ENCODE measurements around the gene PYGB. TPM values are rescaled to one million over a fixed set of nuclear protein-coding genes. Genes with fewer than 3 reads are reported as not detected.

The PYGB gene
- total RNA-seq, 2 donors from 2014 or later, result 211 to 295 TPM

DNA sequence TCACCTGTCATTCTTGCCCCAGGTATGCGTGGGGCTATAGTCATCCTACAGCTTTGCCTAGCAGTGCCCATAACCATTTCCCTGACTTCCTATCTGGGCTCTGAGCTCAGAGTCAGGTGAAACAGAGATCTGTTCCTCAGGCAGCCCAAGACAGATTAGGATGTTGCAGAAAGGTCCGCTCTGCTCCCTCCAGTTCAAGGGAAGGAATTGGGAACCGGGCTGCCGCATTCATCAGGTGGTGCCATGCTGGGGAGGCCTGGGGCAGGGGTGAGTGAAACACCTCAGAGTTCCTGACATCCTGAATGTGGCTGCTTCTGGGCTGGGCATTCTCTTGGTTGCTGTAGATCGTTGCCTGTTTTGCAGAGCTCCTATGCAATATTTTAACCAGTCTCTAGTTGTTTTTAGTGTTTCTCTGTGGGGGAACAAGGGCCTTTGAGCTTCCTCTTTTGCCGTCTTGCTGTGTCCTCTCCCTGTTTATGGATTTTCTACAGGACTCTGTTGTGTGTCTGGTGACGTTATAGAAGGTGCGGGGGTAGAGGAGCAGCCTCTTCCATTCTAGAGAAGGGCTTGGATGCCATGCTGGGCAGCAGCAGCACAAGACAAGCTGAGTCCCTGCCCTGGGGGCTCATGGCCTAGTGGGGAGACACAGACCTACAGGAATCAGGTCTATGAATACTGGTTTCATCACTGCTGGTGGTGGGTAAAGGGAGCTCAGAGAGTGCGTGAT lies 43.2 kb upstream of the PYGB start:
- no peaks in the 10 kb centered on the region for H3K4me1 ChIP-seq
- no peaks in the 10 kb centered on the region for H3K27me3 ChIP-seq
- H3K9me3 ChIP-seq, result no peaks in the 10 kb centered on the region
- H3K36me3 ChIP-seq, result no peaks in the 10 kb centered on the region
- no peak overlapping the region for H3K4me3 ChIP-seq
- TF ChIP-seq, protein P1, sequence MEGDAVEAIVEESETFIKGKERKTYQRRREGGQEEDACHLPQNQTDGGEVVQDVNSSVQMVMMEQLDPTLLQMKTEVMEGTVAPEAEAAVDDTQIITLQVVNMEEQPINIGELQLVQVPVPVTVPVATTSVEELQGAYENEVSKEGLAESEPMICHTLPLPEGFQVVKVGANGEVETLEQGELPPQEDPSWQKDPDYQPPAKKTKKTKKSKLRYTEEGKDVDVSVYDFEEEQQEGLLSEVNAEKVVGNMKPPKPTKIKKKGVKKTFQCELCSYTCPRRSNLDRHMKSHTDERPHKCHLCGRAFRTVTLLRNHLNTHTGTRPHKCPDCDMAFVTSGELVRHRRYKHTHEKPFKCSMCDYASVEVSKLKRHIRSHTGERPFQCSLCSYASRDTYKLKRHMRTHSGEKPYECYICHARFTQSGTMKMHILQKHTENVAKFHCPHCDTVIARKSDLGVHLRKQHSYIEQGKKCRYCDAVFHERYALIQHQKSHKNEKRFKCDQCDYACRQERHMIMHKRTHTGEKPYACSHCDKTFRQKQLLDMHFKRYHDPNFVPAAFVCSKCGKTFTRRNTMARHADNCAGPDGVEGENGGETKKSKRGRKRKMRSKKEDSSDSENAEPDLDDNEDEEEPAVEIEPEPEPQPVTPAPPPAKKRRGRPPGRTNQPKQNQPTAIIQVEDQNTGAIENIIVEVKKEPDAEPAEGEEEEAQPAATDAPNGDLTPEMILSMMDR (IDR thresholded peaks at IDR 0.05), result no peak
- DNase-seq, result no peak
- H3K9ac ChIP-seq (ENCODE audit: low read depth in 2 of 2, low read length in 2 of 2), result no peak overlapping the region
- intact Hi-C loops (cut with DNase I), result no loop called here
- H3K27ac ChIP-seq, result peak overlapping the region; percentile 10

GRCh38 chr20:25205277-25206062 lies 42.4 kb upstream of the PYGB start:
- Histone ChIP-seq H3K4me1 (no peaks in the 10 kb centered on the region), H3K27ac (no peak overlapping the region), H3K4me3 (no peak overlapping the region), H3K36me3 (no peaks in the 10 kb centered on the region), H3K9ac (ENCODE audit: low read depth in 2 of 2, low read length in 2 of 2) (no peak overlapping the region), H3K9me3 (no peaks in the 10 kb centered on the region), H3K27me3 (no peaks in the 10 kb centered on the region)
- TF ChIP-seq, protein P1 (IDR thresholded peaks at IDR 0.05), result no peak
- no peak for DNase-seq
- intact Hi-C loops (cut with DNase I), result no loop called here

- intact Hi-C loops (cut with DNase I), result no loop called here
- H3K27me3 ChIP-seq, result no peaks in the 10 kb centered on the region
- H3K4me3 ChIP-seq, result no peak overlapping the region
- H3K9ac ChIP-seq (ENCODE audit: low read depth in 2 of 2, low read length in 2 of 2), result no peak overlapping the region
- TF ChIP-seq, protein P1 (IDR thresholded peaks at IDR 0.05), result no peak
- H3K9me3 ChIP-seq, result no peaks in the 10 kb centered on the region
- no peaks in the 10 kb centered on the region for H3K4me1 ChIP-seq
- no peaks in the 10 kb centered on the region for H3K36me3 ChIP-seq
- no peak overlapping the region for H3K27ac ChIP-seq
- no peak for DNase-seq
These were observed 41.9 kb upstream of the PYGB start for GRCh38 chr20:25206063-25206403.

DNA sequence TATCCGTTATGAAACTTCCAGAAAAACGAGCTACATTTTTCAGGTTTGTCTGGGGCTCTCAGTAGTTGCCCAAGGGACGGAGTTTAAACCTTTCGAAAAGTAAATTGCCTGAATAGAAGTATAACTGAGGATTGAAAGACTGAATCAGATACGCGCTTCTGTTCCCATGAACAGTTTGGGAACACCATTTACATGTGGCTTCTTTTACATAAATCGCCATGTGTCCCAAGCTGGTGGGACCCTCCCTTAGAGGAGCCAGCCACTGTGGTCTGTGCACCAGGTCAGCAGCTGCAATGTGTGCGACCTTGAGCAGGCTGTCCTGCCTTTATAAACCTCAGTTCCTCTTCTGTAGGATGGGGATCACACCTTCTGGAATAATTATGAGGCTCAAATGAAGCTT lies 41.3 kb upstream of the PYGB start:
- Histone ChIP-seq H3K27ac (no peak overlapping the region), H3K36me3 (no peaks in the 10 kb centered on the region), H3K9me3 (no peaks in the 10 kb centered on the region), H3K9ac (ENCODE audit: low read depth in 2 of 2, low read length in 2 of 2) (no peak overlapping the region), H3K4me3 (no peak overlapping the region), H3K27me3 (no peaks in the 10 kb centered on the region), H3K4me1 (no peaks in the 10 kb centered on the region)
- intact Hi-C loops (cut with DNase I), result no loop called here
- DNase-seq, result no peak
- TF ChIP-seq, protein P1 (IDR thresholded peaks at IDR 0.05), result no peak

DNA sequence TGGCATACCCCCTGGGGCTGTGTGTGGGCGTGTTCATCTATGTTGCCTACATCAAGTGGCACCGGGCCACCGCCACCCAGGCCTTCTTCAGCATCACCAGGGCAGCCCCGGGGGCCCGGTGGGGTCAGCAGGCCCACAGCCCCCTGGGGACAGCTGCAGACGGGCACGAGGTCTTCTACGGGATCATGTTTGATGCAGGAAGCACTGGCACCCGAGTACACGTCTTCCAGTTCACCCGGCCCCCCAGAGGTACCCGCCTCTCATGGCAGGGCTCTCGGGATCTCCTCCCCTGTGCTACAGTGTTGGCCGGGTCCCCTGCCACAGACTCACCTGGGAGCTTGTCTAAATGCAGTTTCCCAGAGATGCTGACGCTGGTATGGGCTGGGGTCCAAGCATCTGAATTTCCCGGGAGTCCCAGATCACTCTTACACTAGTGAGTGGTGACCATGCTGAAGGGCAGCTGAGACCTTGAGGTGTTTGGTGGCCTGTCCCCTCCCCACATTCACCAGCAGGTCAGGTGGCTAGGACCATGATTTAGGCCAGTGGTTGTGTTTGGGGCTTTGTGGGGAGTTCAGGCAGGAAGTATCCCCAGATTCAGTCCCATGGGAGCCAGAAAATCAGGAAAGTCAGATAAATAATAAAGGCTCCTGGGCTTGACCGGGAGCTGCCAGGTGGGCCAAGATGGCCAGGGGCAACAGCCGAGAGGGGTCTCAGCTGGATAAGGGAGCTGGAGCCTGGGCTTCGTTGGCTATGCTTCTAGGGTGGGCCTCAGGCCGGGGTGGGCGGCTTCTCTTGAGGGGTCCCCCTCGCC lies 40.5 kb upstream of the PYGB start:
- Histone ChIP-seq H3K4me1 (no peaks in the 10 kb centered on the region), H3K9ac (ENCODE audit: low read depth in 2 of 2, low read length in 2 of 2) (no peak overlapping the region), H3K27me3 (no peaks in the 10 kb centered on the region), H3K4me3 (no peak overlapping the region), H3K9me3 (no peaks in the 10 kb centered on the region), H3K27ac (no peak overlapping the region), H3K36me3 (peaks cover 5% of the 10 kb centered on the region)
- TF ChIP-seq, protein P1 (IDR thresholded peaks at IDR 0.05), result no peak
- DNase-seq, result no peak
- intact Hi-C loops (cut with DNase I), result no loop called here
